K562 treated with DMSO at 1 percent for 12 hours (cell line): ENCODE data around the gene NME5. TPM values are rescaled to one million over a fixed set of nuclear protein-coding genes. Genes with fewer than 3 reads are reported as not detected.

ENCODE experiments used
- total RNA-seq: library from RNA; unstranded; fragments of 300-600 nt; gene quantifications from 2 replicates; pipeline ENCODE4 v1.2.3, GENCODE V29; 2022; ENCODE audit not compliant: insufficient read depth

The NME5 gene, protein sequence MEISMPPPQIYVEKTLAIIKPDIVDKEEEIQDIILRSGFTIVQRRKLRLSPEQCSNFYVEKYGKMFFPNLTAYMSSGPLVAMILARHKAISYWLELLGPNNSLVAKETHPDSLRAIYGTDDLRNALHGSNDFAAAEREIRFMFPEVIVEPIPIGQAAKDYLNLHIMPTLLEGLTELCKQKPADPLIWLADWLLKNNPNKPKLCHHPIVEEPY
- not detected in 2 replicates for total RNA-seq

DNA sequence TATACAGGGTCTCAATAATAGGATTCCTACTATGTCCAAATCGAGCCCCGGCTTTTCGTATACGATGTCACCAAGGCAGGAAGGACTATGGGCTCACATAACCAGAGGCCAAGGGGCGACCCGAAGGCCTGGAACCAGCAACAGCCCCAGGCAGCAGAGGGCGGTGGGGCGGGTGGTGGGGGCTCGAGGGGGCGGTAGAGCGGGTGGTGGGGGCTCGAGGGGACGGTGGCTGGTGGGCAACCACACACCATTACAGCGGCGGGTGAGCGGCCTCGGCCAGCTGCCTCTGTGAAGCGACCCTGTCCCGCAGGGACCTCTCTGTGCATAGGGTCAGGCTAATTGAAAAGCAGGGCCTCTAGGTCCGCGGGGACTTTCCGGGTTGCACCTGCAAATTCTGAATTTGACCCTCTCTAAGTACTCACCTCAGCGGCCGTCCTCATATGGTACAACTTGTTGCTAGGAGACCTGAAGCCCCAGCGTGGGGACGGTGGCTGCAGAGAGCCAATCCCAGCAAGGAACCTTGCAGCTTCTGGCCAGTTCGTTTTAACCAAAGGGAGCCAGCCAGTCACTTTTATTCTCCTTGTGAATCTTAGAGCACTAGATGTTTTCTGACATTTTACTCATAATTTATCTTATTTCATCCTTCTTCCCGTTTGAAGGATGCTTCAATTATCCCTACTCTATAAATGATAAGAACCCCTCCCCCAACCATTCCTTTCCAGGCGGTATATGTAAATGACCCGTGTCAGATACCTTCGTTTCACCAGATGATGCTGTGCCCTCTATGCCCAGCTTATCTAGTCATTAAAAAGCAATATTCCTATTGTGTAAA, at the start of gene NME5:
TSS of gene NME5 (minus strand) at position 480 of the 832 bp plus-strand sequence. CDS start 648 bp downstream, outside the sequence.

DNA sequence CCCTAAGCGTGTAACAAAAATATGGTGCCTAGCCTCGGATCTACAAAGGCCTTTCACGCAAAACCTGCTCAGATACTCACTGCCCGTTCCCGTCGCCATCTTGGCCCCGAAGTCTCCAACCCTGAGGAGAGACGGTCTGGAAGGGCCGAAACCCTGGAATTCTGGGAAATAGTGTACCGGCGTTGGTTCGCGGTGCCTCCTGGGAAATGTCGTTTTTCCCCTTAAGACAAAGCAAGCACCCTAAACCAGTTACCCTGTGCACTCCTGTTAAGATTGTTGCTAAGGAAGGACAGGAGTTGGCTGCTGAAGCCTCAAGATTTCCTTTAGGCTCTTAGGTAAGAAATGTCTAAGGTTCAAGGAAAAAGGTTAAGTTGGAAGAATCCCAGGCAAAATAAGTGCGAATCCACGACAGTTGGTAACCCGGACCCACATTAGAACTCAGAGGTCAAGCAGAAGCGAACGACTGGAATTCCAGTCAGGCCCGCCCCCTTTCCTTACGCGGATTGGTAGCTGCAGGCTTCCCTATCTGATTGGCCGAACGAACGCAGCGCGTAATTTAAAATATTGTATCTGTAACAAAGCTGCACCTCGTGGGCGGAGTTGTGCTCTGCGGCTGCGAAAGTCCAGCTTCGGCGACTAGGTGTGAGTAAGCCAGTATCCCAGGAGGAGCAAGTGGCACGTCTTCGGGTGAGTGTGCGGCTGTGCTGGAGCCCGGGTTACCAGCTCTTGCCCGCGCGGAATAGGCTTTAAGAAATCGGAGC, 39.5 kb upstream of the NME5 start, which contains the start of the genes BRD8 and KIF20A:
TSS of gene BRD8 (minus strand) at position 115 of the 761 bp plus-strand sequence. CDS start at position 99, 16 bp downstream.
TSS of gene KIF20A (plus strand) at position 597 of the 761 bp plus-strand sequence. CDS start 569 bp downstream, outside the sequence.

DNA sequence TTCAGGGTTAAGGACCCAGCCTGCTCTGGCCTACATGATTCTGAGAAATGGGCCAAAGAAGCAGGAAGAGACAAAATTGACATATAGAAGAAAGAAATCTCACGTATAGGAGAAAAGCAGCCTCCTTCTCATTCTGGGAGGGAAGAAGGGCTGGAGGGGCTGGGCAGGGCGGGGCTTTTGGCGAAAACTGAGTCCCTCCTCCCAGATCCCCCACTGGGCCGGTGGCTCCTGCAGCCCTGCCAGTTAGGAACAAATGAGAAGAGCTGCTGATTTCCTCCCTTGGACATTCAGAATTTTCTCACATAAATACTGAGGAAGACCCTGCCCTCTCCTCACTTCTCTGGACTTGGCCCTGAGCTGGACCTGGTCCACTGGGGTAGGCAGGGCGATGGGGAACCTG, 55.5 kb downstream of the NME5 start, which contains the start of gene WNT8A:
TSS of gene WNT8A (plus strand) at position 332 of the 400 bp plus-strand sequence. CDS start 95 bp downstream, outside the sequence.

Other genes starting within 250 kb of the NME5 start
- gene PKD2L2, start 250.0 kb downstream of the NME5 start, total RNA-seq, result 0.44 TPM in 1 of 2 replicates, not detected in the other
- gene FAM13B, start 106.3 kb downstream of the NME5 start, total RNA-seq, result 4.2 and 20.2 TPM in 2 replicates
- not detected in 2 replicates for gene WNT8A, start 55.4 kb downstream of the NME5 start, total RNA-seq
- gene BRD8, start 39.2 kb upstream of the NME5 start, total RNA-seq, result 39.8 and 115 TPM in 2 replicates
- 17.9 and 38.9 TPM in 2 replicates for gene KIF20A, start 39.7 kb upstream of the NME5 start, total RNA-seq
- 15.6 and 40.8 TPM in 2 replicates for gene CDC23, start 73.9 kb upstream of the NME5 start, total RNA-seq
- not detected in 2 replicates for gene GFRA3, start 135.2 kb upstream of the NME5 start, total RNA-seq
- gene CDC25C, start 192.4 kb upstream of the NME5 start, total RNA-seq, result 29.7 and 46.0 TPM in 2 replicates
- gene FAM53C, start 198.8 kb upstream of the NME5 start, total RNA-seq, result 26.6 and 52.7 TPM in 2 replicates
- 14.5 and 59.5 TPM in 2 replicates for gene KDM3B, start 213.3 kb upstream of the NME5 start, total RNA-seq